Measurements from ENCODE around the gene ARHGAP10. TPM values are rescaled to one million over a fixed set of nuclear protein-coding genes. Genes with fewer than 3 reads are reported as not detected.
"Not testable (repeated sequence)": the region's sequence is repeated elsewhere in the genome, so short reads cannot be mapped to it uniquely, and the experiment has no call there.

ARHGAP10 gene
- total RNA-seq, 4 donors from 2014 or later, result 26.5 to 117 (median 29.7) TPM

DNA sequence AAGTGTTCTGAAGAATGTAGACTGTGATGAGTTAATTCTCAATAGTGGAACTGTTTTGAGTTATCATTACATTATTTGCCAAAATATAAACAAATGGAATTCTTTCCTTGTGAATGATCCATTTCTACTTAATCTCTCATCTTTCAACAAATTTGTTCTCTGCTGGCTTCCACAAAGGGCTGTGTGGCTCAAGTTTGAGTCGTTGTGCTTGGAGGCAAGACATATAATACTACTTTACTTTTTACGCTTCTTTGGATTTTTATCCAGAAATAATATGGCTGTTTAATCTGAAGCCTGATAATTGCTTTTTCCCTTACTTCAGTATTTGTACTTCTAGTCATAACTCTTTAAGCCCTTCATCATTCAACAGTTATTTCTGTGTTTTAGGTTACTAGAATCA, 169.5 kb downstream of the ARHGAP10 start:
- 18 to 22% methylated on average over 2 of the region's 2 CpGs for WGBS, 2 donors
- no peak for DNase-seq
- TF ChIP-seq, protein P1, sequence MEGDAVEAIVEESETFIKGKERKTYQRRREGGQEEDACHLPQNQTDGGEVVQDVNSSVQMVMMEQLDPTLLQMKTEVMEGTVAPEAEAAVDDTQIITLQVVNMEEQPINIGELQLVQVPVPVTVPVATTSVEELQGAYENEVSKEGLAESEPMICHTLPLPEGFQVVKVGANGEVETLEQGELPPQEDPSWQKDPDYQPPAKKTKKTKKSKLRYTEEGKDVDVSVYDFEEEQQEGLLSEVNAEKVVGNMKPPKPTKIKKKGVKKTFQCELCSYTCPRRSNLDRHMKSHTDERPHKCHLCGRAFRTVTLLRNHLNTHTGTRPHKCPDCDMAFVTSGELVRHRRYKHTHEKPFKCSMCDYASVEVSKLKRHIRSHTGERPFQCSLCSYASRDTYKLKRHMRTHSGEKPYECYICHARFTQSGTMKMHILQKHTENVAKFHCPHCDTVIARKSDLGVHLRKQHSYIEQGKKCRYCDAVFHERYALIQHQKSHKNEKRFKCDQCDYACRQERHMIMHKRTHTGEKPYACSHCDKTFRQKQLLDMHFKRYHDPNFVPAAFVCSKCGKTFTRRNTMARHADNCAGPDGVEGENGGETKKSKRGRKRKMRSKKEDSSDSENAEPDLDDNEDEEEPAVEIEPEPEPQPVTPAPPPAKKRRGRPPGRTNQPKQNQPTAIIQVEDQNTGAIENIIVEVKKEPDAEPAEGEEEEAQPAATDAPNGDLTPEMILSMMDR (IDR thresholded peaks at IDR 0.05), result no peak
- TF ChIP-seq POLR2A (IDR thresholded peaks at IDR 0.05), result no peak
- Histone ChIP-seq H3K36me3 (peaks cover 0 to 21% (median 0%) of the 10 kb centered on the region in 3 donors), H3K9me3 (peaks cover 0 to 11% (median 0%) of the 10 kb centered on the region in 3 donors), H3K27me3 (no peaks in the 10 kb centered on the region), H3K4me1 (peaks cover 0 to 10% (median 3%) of the 10 kb centered on the region in 3 donors), H3K27ac (no peak overlapping the region), H3K4me3 (no peak overlapping the region)
- intact Hi-C loops (cut with DNase I), result no loop called here

DNA sequence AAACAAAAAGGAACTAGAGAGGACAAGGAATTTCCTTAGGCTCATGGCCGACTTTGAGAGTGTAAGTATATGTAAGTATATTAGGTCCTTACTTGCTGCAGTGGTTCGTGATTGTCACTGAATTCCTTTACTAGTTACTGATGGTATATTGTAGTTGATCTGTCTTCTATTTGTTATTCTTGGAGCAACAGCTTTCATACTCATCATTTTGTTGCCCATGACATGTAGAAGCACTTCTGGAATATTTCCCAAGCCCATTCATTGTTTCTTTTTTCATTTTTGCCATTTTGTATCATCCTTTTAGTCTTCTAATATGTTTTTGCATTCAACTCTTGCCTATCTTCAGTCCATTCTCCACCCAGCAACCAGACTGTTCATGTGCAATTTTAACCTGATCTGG, 170.0 kb downstream of the ARHGAP10 start:
- Histone ChIP-seq H3K9me3 (peaks cover 0 to 11% (median 0%) of the 10 kb centered on the region in 3 donors), H3K36me3 (peaks cover 0 to 26% (median 0%) of the 10 kb centered on the region in 3 donors), H3K4me3 (no peak overlapping the region), H3K27ac (no peak overlapping the region), H3K4me1 (peaks cover 0 to 14% (median 3%) of the 10 kb centered on the region in 3 donors), H3K27me3 (no peaks in the 10 kb centered on the region)
- WGBS, 2 donors, result 71 to 89% methylated on average over 2 of the region's 2 CpGs
- TF ChIP-seq, protein P1 (IDR thresholded peaks at IDR 0.05), result no peak
- TF ChIP-seq POLR2A (IDR thresholded peaks at IDR 0.05), result no peak
- intact Hi-C loops (cut with DNase I), result no loop called here
- DNase-seq, result no peak

DNA sequence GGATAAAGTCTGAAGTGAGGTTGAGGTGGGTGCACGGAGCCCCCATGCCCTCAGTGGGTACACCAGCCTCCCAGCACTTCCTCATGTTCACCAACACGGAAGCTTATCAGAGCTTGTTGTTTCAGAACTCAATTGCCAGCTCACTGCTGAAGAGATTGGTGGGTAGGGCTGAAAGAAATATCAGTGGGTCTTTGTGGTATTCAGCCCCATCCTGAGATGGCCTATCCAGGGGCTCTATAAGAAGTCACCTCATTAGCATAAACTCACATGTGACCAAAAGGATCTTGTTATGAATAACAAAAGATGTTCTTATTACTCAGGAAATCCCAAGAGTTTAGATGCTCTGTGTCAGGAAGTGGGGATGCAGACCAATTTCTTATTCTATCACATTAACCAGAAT, 177.3 kb downstream of the ARHGAP10 start:
- intact Hi-C loops (cut with DNase I), result no loop called here
- peaks cover 0 to 52% (median 4%) of the 10 kb centered on the region in 3 donors for H3K36me3 ChIP-seq
- H3K9me3 ChIP-seq, result no peaks in the 10 kb centered on the region
- DNase-seq, result no peak
- H3K27ac ChIP-seq, result no peak overlapping the region
- TF ChIP-seq, protein P1 (IDR thresholded peaks at IDR 0.05), result no peak
- TF ChIP-seq POLR2A (IDR thresholded peaks at IDR 0.05), result no peak
- WGBS, 2 donors, result 50 to 94% methylated on average over 2 of the region's 2 CpGs
- H3K27me3 ChIP-seq, result no peaks in the 10 kb centered on the region
- H3K4me1 ChIP-seq, result peaks cover 0 to 12% (median 0%) of the 10 kb centered on the region in 3 donors
- no peak overlapping the region for H3K4me3 ChIP-seq

DNA sequence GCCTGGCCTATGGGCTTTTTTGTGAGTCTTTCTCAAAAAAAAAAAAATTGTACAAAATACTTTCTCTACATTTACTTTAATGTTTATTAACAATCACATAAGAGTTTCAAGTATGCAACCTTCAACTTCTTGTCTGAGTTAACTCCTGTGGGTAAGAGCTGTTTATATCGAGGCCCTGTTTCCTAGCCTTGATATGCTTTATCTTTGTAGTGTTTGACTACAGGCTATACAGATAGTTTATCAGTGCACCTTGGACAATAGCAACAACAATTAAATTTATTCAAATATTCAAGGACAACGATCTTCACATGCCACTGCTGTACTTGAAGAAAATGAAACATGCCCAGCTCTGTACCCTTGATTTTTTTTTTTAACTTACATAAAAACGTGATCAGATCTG, 178.4 kb downstream of the ARHGAP10 start:
- Histone ChIP-seq H3K9me3 (no peaks in the 10 kb centered on the region), H3K4me3 (no peak overlapping the region), H3K36me3 (peaks cover 0 to 61% (median 4%) of the 10 kb centered on the region in 3 donors), H3K27me3 (no peaks in the 10 kb centered on the region), H3K27ac (no peak overlapping the region), H3K4me1 (peaks cover 0 to 12% (median 0%) of the 10 kb centered on the region in 3 donors)
- 62 to 73% methylated on average over 3 of the region's 3 CpGs for WGBS, 2 donors
- intact Hi-C loops (cut with DNase I), result no loop called here
- DNase-seq, result no peak
- TF ChIP-seq, protein P1 (IDR thresholded peaks at IDR 0.05), result no peak
- TF ChIP-seq POLR2A (IDR thresholded peaks at IDR 0.05), result no peak

DNA sequence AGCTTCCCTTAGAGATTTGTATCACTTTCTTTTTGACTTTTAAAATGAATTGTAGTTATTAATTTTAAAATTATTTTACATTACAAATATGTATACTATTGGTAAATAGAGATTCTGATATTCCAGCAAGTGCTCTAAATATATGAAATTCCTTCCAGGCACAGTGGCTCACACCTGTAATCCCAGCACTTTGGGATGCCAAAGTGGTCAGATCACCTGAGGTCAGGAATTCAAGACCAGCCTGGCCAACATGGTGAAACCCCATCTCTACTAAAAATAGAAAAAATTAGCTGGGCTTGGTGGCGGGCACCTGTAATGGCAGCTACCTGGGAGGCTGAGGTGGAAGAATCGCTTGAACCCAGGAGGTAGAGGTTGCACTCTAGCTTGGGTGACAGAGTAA, 180.2 kb downstream of the ARHGAP10 start:
- H3K27ac ChIP-seq; intact Hi-C loops (cut with DNase I); H3K27me3 ChIP-seq; H3K4me3 ChIP-seq; H3K9me3 ChIP-seq; DNase-seq: not testable (repeated sequence)
- Histone ChIP-seq H3K36me3 (peaks cover 0 to 72% (median 4%) of the 10 kb centered on the region in 3 donors), H3K4me1 (peaks cover 0 to 21% (median 0%) of the 10 kb centered on the region in 3 donors)
- WGBS, 2 donors, result 91 to 94% methylated on average over 2 of the region's 2 CpGs

DNA sequence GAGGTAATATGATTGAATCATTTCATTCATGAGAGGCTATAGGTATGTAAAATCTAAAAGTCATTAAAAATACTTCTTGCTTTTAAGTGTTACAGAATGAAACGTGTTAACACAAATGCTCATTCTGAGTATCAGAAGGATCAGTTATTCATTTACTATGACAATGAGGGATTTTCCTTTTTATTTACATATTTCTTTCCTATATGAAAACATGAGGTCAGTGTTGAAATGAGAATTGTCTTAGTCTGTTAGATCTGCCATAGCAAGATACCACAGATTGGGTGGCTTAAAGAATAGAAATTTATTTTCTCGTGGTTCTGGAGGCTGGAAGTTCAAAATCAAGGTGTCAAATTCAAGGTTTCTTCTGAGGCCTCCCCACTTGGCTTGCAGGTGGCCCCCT, 181.2 kb downstream of the ARHGAP10 start:
- no peak for DNase-seq
- Histone ChIP-seq H3K36me3 (peaks cover 0 to 69% (median 4%) of the 10 kb centered on the region in 3 donors), H3K9me3 (no peaks in the 10 kb centered on the region), H3K4me3 (no peak overlapping the region), H3K4me1 (peaks cover 0 to 20% (median 0%) of the 10 kb centered on the region in 3 donors), H3K27ac (no peak overlapping the region), H3K27me3 (no peaks in the 10 kb centered on the region)
- TF ChIP-seq, protein P1 (IDR thresholded peaks at IDR 0.05), result no peak
- no peak for TF ChIP-seq POLR2A (IDR thresholded peaks at IDR 0.05)
- 90 to 93% methylated on average over 2 of the region's 2 CpGs for WGBS, 2 donors
- intact Hi-C loops (cut with DNase I), result no loop called here

All from esophagus squamous epithelium (tissue), 5 donors.